D341Med (cell line): Measurements from ENCODE around the gene CACNA2D3.

Experiments used
- DNase-seq: peaks from one replicate; pipeline ENCODE4 v3.0.0; 2012; ENCODE audit warnings: low spot score

CACNA2D3 gene

DNA sequence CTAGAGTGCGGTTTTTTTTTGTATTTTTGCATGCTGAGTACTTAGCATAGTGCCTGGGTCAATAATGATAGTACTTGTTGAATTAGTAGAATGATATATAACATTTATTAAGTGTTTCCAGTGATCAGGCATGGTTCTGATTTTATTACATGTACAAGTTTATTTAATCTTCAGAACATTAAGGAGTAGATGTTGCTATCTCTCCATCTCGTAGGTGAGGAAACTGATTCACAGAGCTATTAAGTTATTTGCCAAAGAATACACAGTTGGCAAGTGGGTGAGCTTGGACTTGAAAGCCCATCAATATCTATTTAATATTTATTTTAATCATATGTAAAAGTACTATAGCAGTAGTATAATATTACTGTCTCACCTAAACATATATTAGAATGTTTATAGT lies 219.5 kb downstream of the CACNA2D3 start:
- DNase-seq, result no peak

DNA sequence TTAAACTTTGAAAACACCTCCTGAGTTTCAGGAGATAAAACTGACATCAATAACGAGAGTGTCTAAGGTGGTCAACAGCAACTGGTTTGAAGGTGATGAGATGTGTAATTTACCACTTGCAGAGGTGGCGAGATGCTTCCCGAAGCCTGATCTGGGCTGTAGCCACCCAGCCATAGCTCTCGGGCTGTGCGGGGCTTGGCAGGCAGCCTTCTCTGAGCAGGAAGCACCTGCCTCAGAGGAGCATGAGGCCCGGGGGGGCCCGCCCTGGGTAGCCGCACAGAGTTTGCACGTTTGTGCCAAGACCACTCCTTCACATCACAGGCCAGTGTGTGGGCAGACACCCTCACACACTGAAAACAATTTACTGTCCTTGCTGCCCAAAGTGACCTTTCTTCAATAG lies 220.3 kb downstream of the CACNA2D3 start:
- no peak for DNase-seq

DNA sequence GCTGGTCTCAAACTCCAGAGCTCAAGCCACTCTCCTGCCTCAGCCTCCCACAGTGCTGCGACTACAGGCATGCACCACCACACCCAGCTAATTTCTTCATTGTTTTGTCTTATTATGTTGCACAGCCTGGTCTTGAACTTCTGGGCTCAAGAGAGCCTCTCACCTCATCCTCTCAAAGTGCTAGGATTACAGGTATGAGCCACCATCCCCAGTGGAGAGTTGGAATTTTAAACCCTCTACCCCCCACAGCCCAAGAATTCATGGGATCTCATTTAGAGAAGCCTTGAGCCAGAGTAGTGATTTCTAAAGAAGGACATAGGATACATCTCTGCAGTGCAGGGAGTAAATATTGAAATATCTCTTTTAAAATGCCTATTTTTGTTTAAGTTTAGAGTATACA lies 221.1 kb downstream of the CACNA2D3 start:
- no peak for DNase-seq

GRCh38 chr3:54344601-54345231 lies 222.4 kb downstream of the CACNA2D3 start:
- DNase-seq, result no peak

DNA sequence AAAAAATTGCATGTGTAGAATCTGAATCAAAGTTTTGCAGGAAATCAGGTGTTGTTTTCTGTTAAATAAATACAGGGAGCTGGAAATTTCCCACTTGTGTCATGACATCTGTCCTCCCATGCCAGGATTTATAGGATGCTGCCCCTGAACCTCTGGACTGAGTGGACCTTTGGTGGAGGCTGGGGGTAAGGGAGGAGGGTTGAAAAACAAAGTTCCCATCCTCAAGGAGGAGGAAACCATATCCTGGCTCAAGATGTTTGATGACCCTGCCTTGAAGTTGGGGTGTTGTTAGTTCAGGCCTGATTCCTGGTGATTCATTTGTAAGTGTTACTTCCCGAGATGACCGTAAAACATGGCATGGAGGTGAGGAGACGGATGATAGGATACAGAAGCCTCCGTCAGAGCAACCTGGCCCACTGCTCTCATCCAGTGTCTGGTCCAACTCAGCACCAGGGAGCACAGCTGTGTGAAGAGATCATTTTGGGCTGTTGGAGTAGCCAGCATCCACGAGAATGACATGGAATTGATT lies 223.6 kb downstream of the CACNA2D3 start:
- no peak for DNase-seq

DNA sequence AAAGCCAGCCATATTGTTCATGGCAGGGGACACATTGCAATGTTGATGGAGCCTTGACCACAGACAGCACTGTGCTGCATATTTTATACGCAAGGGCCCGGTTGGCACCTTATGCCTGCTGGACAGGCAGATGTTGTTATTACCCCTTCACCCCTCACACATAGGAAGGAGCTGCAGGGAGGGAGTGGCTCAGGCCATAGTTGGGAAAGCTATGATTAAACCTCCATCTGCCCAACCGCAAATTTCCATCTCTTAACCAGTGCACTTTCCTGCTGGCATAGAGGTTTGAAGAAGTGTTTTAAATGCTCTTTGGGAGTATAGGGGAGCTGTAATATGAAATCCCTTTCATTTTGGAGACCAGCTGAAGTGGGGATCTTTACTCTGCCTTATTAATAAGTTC lies 224.7 kb downstream of the CACNA2D3 start:
- no peak for DNase-seq

GRCh38 chr3:54347933-54348332 lies 225.6 kb downstream of the CACNA2D3 start:
- DNase-seq, result no peak

DNA sequence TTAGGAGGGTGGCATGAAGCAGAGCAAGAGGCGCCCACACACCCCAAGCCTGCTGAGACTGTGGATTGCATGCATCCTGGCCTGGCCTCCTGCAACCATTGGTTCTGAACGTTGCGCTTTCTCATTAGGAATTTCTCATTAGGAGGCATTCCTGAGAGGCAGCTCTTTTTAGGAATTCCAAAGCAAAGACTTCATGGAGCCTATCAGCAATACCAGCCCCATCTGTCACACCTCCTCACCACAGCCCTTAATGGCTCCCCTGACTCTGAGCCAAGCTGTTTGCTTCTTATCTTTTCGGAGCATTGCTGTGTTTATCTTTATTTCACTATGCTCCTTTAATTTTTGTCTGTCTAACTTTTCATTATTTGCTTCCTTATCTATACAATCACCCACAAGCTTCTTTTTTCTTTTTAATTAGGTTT lies 226.9 kb downstream of the CACNA2D3 start:
- DNase-seq, result no peak

GRCh38 chr3:54349691-54350090 lies 227.3 kb downstream of the CACNA2D3 start:
- no peak for DNase-seq

DNA sequence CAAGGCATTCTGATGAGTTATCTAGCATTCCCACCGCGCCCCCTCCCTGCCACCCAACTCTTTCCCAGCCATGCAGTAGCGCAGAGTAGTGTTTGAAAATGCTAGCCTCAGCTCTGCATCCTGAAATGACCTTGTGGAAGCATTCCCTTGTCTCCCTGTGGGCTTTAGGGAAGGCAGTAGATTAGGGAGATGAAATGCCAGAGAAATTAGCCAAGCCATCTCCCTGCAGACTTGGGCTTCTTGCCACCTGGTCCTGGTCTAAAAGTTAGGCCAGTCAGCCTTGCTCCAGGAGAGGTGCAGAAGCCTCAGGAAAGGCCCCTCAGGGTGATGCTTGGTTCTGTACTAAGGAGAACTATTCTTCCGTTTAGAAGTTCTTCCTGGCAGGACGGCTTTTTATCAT lies 231.2 kb downstream of the CACNA2D3 start:
- DNase-seq, result no peak

DNA sequence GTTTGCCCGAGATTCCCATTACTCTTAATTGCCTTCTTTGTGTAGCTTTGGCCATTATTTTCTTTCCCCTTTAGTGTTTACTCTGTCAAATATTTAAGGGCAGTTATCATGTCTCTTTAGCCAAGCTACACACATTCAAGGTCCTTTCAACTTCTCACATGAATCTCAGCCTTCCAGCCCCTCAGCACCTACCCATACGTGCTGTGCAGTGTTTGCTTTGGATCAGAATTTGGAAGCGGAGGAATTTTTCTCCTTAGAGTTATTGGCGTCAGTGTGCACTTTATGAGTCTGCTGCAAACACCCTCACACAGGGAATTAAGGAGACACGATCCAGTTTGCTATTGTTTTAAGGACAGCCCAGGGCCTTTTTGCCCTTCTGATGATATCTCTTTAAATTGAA lies 231.6 kb downstream of the CACNA2D3 start:
- DNase-seq, result no peak

GRCh38 chr3:54355800-54356199 lies 233.4 kb downstream of the CACNA2D3 start:
- DNase-seq, result no peak

- DNase-seq, result no peak
Observed at GRCh38 chr3:54356261-54357045, 234.1 kb downstream of the CACNA2D3 start.

GRCh38 chr3:54357301-54357700 lies 234.9 kb downstream of the CACNA2D3 start:
- no peak for DNase-seq

DNA sequence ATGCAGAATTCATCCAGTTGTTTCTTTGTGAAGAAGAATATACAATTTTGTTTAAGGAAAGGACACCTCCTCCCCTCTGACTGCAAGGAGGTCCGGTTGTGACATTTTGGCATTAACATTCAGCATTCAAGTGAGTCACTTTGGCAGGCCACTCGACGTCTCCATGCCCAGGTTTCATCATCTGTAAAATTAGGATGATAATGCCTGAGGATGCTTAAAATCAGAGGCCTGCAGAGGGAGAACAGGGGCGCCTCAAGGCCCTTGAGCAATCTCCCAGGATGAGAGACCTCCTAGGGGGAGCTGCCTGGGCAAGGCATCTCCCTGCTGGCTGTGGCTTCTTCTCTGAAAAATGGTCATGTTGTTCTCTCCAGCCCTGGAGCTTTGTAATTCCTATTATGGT lies 236.0 kb downstream of the CACNA2D3 start:
- no peak for DNase-seq

DNA sequence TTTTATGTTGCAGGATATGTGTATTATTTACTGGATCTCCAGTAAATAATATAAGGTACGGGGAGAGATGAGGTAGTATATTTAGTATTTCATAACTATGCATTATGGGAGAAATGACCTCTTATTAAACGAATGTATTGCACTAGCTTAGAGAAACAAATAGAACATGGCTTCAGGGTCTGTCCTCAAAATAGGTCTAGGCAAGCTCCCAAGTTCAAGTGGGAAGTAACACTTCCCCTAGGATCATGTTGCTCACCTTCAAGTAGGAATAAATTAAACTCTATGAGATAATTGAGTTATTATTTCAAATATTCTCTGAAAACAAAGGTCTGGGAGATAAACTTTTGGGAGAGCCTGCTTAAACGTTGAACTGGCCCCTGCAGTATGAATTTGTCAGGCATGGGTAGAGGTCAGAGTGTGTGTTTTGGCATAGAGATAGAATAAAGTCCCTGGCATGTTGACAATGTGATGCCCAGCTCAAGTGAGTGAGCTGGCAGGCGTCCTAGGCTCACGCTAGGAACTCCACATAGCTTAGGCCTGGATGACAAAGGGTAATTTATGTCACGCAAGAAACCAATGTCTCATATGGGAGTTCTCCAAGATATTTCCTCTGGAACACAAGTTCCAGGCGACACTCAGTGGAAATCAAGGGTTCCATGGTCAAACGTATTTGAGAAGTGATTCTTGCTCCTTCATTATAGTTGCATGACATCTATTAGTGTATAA lies 236.8 kb downstream of the CACNA2D3 start:
- no peak for DNase-seq

DNA sequence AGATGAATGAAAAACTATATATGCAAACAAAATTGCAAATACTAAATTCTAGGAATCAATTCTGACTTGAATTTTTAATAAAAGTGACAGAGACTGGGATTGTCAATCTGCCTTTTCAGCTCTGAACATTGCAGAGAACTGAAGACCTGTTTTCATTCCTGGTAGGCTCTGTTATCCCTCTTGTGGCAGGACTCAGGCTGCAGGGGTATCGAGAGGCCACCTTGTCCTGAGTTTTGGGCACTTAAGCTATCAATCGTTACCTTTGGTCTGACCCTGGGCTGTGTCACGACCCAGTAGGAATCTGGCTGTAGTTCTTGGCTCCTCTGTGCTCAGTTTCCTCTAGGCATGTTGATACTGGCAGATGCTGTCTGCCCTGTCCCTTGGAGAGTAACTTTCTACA lies 238.0 kb downstream of the CACNA2D3 start:
- DNase-seq, result no peak

DNA sequence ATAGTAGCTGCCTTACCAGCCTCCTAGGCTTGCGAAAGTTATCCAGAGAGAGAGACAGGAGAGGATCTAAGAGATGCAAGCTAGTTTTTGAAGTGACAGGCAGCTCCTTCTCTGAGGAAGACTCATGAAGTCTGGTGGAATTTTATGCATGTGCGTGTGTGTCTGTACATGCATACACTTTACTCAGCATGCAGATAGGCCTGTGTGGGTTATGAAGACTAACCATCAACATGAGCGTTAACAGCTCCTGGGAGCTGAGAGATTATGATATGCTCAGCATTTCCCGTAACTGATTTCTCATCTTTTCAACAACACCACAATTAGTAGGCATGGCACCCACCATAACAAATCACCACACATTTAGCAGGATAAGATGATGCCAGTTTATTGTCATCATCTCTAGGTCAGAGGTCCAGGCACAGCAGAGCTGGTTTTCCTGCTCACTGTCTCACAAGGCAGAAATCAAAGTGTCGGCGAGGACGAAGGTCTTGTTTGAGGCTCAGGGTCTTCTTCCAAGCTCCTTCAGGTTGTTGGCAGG lies 239.5 kb downstream of the CACNA2D3 start:
- no peak for DNase-seq

DNA sequence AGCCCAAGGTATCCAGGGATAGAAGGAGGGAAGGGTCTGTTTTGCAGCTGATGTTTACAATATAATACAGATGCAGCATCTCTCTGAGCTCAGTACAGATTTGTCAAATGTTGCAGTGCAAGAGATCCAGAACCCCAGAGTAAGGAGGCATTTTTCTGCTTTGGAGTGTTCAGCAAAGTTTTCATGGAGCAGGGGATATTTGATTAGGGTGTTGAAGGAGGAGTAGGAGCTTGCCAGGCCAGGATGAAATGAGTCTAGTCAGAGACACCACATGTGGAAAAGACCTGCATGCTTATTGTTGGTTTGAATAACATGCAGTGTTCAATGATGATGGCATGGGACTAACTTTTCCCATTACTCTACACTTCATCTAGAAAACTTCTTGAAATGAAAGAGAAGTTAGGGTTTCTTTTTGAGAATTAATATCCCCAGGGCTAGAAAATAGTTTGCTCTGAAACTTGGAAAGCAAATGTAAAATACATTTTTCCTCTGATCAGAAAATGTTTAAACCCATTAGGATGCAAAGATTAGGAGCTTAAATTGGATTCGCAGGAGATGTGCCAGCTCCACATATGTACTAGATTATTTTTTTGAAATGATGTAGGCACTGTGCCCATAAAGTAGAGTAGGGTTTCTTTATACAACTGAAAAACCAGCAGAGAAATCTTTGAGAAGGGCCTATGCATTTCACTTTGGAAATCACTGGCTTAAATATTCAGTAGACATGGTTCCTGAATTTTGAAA lies 243.8 kb downstream of the CACNA2D3 start:
- DNase-seq, result no peak

DNA sequence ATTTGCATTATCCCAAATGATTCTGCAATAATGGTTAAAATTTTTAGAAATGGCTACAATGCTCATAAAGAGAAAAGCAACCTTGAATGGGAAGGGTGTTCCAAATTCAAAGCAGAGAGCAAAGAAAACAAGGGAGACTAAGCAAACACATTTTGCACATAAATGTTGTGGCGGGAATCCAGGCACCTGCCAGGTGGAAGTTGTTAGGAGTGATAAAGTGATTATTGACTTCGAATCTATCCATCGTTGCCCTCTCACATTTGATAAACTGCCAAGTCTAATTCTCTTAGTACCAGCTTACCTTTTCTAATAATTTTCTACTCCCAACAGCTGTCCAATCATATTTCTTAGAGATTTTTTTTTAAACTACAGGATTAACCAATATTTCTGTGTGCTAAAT lies 244.5 kb downstream of the CACNA2D3 start:
- no peak for DNase-seq

DNA sequence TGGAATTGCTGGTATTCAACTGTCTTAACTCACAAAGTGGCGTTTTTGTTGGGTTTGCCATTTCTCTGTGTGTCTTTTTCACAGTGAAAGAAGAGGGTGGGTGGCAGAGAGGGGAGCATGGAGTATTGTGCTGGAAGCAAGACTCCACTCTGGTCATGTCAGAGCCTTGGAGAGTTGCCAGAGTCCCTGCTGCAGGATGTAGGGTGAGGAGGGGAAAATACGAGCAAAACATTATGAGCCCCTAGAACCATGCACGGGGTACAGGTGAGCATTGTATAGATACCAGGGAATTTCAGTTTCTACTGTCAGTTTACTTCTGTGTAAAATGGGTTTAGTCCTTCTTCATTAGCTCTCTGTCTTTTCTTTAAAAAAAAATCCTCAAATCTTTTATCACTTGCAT lies 249.9 kb downstream of the CACNA2D3 start:
- DNase-seq, result no peak
